Measurements from ENCODE around the gene ARL4D.

GRCh38 chr17:43396491-43397060 lies 2.2 kb upstream of the ARL4D start:
- TF ChIP-seq EZH2 (optimal IDR thresholded peaks at IDR 0.05; ENCODE audit: low read depth, low read length), result no peak
- no peak for TF ChIP-seq CTCF (IDR thresholded peaks at IDR 0.05; ENCODE audit: low read length)
- no peak for TF ChIP-seq EZH2phosphoT487 (IDR thresholded peaks at IDR 0.05; ENCODE audit: low read length)

All from MM.1S (cell line).